Stimulated activated naive CD8-positive, alpha-beta T cell treated with anti-CD3 and anti-CD28 coated beads, Interleukin-15, Interleukin-2, amounts not matched to agents 100 ng/mL and 50 ng/mL, for 24 hours (primary cell): ENCODE measurements around the gene PRSS12.

ENCODE experiments used
- H3K27ac Mint-ChIP-seq: one replicate; pipeline ENCODE4 v1.8.0; 2021; ENCODE audit warnings: mild to moderate bottlenecking, mixed read lengths
- H3K27me3 Mint-ChIP-seq: one replicate; pipeline ENCODE4 v1.8.0; 2021; ENCODE audit warnings: mixed read lengths
- H3K36me3 Mint-ChIP-seq: one replicate; pipeline ENCODE4 v1.8.0; 2021; ENCODE audit warnings: low read depth, mixed read lengths
- H3K4me1 Mint-ChIP-seq: one replicate; pipeline ENCODE4 v1.8.0; 2021; ENCODE audit warnings: low read depth, mixed read lengths
- H3K4me3 Mint-ChIP-seq: one replicate; pipeline ENCODE4 v1.8.0; 2021; ENCODE audit warnings: mild to moderate bottlenecking, mixed read lengths
- H3K9me3 Mint-ChIP-seq: one replicate; pipeline ENCODE4 v1.8.0; 2021; ENCODE audit warnings: mixed read lengths

PRSS12 gene

DNA sequence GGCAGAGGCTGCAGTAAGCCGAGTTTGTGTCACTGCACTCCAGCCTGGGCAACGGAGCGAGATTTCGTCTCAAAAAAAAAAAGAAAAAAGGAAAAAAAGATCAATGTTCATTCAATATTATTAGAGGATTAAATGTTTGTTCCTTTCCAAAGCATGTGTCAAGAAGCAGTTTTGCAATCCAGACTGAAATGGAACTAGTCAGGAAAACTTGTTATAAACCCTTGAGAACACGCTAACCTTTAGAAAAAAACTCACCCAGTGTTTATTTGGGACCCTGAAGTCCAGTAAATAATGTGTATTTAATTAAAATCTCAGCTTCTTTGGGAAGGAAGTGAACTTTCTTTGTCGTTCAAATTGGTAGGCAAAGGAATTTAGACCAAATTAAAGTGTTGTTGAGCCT is 16.4 kb upstream of the PRSS12 start:
- Mint-ChIP-seq H3K27me3 (peaks cover 17% of the 10 kb centered on the region), H3K9me3 (no peaks in the 10 kb centered on the region)

GRCh38 chr4:118367872-118368271 is 15.1 kb upstream of the PRSS12 start:
- no peaks in the 10 kb centered on the region for H3K4me1 Mint-ChIP-seq
- H3K4me3 Mint-ChIP-seq: no peak overlapping the region
- no peak overlapping the region for H3K27ac Mint-ChIP-seq
- H3K9me3 Mint-ChIP-seq: no peaks in the 10 kb centered on the region
- H3K36me3 Mint-ChIP-seq: no peaks in the 10 kb centered on the region
- peaks cover 15% of the 10 kb centered on the region for H3K27me3 Mint-ChIP-seq

More for the DNA sequence above, 16.4 kb upstream of the PRSS12 start:
- Mint-ChIP-seq H3K27ac (no peak overlapping the region), H3K36me3 (no peaks in the 10 kb centered on the region), H3K4me1 (no peaks in the 10 kb centered on the region), H3K4me3 (no peak overlapping the region)

- Mint-ChIP-seq H3K9me3 (no peaks in the 10 kb centered on the region), H3K4me1 (no peaks in the 10 kb centered on the region), H3K36me3 (no peaks in the 10 kb centered on the region), H3K4me3 (no peak overlapping the region), H3K27me3 (peaks cover 15% of the 10 kb centered on the region), H3K27ac (no peak overlapping the region)
These were observed 14.6 kb upstream of the PRSS12 start for GRCh38 chr4:118367361-118367760.

DNA sequence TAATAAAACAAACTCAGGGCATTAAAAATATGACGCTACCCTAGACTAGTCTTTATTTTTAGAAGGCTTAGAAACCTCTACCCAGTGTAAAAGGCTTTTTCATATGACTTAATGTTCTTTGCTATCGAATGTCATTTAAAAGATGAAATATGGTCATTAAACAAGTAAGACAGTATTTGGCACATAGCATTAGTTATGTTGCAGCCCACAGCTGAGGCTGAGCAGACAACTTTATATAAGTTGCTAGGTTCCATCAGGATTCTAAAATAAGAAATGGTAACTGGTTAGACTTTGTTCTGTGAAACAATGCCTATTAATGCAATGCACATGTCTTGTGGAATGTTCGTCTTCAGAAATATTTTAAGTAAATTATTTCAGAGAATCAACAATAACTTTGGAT is 10.4 kb upstream of the PRSS12 start:
- no peaks in the 10 kb centered on the region for H3K9me3 Mint-ChIP-seq
- H3K4me1 Mint-ChIP-seq: no peaks in the 10 kb centered on the region
- H3K36me3 Mint-ChIP-seq: no peaks in the 10 kb centered on the region
- H3K27me3 Mint-ChIP-seq: peaks cover 25% of the 10 kb centered on the region
- no peak overlapping the region for H3K27ac Mint-ChIP-seq
- H3K4me3 Mint-ChIP-seq: no peak overlapping the region

DNA sequence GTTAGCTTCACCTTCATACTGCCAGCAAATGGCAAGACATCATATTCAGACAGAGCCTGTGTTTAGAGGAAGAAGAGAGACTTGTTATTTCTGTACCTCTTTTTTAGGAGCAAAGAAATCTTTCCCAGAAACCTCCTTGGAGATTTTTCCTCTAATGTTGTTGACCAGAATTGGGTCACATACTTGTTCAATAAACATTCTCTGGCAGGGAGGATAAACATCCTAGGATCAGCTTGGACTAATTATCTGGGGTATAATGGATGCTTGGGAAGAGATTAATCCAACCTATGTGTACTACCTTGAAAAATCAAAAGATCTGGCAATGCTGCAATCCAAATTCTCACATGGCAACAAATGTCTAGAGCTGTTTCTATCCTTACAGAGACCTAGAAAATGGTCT is 8.4 kb upstream of the PRSS12 start:
- Mint-ChIP-seq H3K4me1 (no peaks in the 10 kb centered on the region), H3K36me3 (no peaks in the 10 kb centered on the region), H3K27me3 (peaks cover 42% of the 10 kb centered on the region), H3K9me3 (no peaks in the 10 kb centered on the region), H3K27ac (no peak overlapping the region), H3K4me3 (no peak overlapping the region)

DNA sequence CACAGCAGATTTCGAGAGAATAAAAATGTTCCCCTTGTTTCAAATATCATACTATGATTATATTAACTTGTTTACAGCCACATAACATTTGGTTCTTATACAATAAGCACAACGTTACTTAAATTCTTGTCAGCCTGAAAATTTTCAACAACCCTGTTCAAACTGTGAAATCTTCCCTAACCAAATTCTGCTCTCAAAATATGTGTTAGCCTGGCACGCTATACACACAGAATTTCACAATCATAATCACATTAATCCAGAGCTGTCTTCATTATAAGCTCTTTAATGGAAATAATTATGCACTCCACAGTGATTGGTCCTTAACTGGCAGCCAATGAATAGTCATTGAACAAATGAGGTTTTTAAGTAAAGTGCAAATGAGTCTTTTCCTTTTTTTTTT is 7.3 kb upstream of the PRSS12 start:
- no peaks in the 10 kb centered on the region for H3K9me3 Mint-ChIP-seq
- no peaks in the 10 kb centered on the region for H3K36me3 Mint-ChIP-seq
- H3K27me3 Mint-ChIP-seq: peaks cover 53% of the 10 kb centered on the region
- H3K27ac Mint-ChIP-seq: no peak overlapping the region
- no peak overlapping the region for H3K4me3 Mint-ChIP-seq
- no peaks in the 10 kb centered on the region for H3K4me1 Mint-ChIP-seq

- Mint-ChIP-seq H3K27ac (no peak overlapping the region), H3K9me3 (no peaks in the 10 kb centered on the region), H3K4me1 (peaks cover 5% of the 10 kb centered on the region), H3K36me3 (no peaks in the 10 kb centered on the region), H3K27me3 (peaks cover 65% of the 10 kb centered on the region), H3K4me3 (no peak overlapping the region)
These were observed 4.8 kb upstream of the PRSS12 start for GRCh38 chr4:118357601-118358000.

DNA sequence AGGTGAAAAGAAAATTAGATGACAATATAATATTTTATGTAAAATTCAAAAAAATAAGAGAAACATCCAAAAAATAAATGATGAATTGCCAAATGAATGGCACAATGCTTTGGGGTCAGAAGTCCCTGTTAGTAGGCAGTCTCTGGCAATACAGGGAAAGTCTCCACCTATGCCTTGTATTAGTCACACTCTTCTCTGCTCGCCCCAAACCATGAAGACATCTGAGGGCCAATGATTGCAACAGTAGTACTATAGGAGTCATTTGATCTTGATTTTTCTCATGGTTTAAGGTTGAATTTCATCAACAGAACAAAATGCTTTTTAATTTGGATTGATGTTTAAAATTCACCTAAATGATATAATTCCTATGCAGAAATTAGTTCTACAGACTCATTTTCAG is 3.9 kb upstream of the PRSS12 start:
- H3K9me3 Mint-ChIP-seq: no peaks in the 10 kb centered on the region
- H3K4me1 Mint-ChIP-seq: peaks cover 9% of the 10 kb centered on the region
- H3K4me3 Mint-ChIP-seq: no peak overlapping the region
- H3K36me3 Mint-ChIP-seq: no peaks in the 10 kb centered on the region
- no peak overlapping the region for H3K27ac Mint-ChIP-seq
- H3K27me3 Mint-ChIP-seq: peaks cover 65% of the 10 kb centered on the region

DNA sequence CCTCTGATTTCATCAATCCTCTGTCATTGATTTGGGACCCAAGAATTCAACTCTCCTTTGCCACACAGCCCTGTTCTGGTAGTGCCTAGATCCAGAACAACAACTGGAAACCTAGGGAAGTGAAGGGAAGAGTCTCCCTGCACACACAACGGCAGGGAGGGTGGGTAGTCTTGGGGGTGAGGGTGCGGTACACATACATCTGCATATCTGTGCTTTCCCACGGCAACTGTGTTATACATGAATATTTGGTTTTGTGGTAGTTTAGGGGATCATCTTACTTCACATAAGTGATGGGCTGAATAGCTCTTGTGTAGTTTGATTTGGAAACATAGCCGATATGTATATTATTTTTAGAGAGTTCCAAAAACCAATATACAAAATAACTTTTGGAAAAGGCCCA is 3.3 kb upstream of the PRSS12 start:
- H3K36me3 Mint-ChIP-seq: no peaks in the 10 kb centered on the region
- H3K4me1 Mint-ChIP-seq: peaks cover 14% of the 10 kb centered on the region
- no peak overlapping the region for H3K27ac Mint-ChIP-seq
- no peak overlapping the region for H3K4me3 Mint-ChIP-seq
- H3K27me3 Mint-ChIP-seq: peaks cover 71% of the 10 kb centered on the region
- H3K9me3 Mint-ChIP-seq: no peaks in the 10 kb centered on the region

- Mint-ChIP-seq H3K9me3 (no peaks in the 10 kb centered on the region), H3K27me3 (peaks cover 82% of the 10 kb centered on the region), H3K27ac (no peak overlapping the region), H3K4me3 (no peak overlapping the region), H3K4me1 (peaks cover 14% of the 10 kb centered on the region), H3K36me3 (no peaks in the 10 kb centered on the region)
These were observed 2.1 kb upstream of the PRSS12 start for GRCh38 chr4:118354913-118355312.

DNA sequence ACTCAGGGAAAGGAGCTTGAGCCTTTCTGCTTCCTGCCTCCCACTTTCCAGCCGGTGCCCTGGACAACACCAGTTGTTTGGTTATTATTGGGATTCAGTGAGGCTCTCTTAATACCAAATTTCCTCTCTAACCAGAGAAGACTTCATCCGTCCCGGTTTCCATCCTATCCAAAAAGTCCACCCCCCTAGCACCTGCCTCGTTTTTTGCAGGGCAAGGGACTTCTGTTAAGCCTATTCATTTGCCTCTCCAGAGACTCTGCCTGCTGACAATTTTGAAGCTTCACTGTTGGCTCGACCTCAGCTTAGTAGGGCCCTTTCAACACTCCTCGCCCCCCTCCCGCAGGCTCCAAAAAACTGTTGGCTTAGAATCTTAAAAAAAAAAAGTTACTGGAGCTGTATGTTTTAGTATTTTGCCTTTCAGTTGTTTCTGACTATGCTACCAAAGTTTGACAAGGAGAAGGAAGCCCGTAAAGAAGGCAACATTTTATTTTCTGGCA is 779 bp upstream of the PRSS12 start:
- peak overlapping the region; percentile 68 for H3K4me3 Mint-ChIP-seq
- H3K4me1 Mint-ChIP-seq: peaks cover 14% of the 10 kb centered on the region
- H3K27me3 Mint-ChIP-seq: peaks cover 81% of the 10 kb centered on the region
- no peaks in the 10 kb centered on the region for H3K36me3 Mint-ChIP-seq
- H3K9me3 Mint-ChIP-seq: no peaks in the 10 kb centered on the region
- no peak overlapping the region for H3K27ac Mint-ChIP-seq

- Mint-ChIP-seq H3K27me3 (peaks cover 76% of the 10 kb centered on the region), H3K4me3 (peak overlapping the region; percentile 60), H3K36me3 (no peaks in the 10 kb centered on the region), H3K27ac (no peak overlapping the region), H3K9me3 (no peaks in the 10 kb centered on the region), H3K4me1 (peaks cover 14% of the 10 kb centered on the region)
These were observed 664 bp downstream of the PRSS12 start for GRCh38 chr4:118351851-118352827.

GRCh38 chr4:118350961-118351360 is 1.8 kb downstream of the PRSS12 start:
- peaks cover 71% of the 10 kb centered on the region for H3K27me3 Mint-ChIP-seq
- peaks cover 14% of the 10 kb centered on the region for H3K4me1 Mint-ChIP-seq
- H3K36me3 Mint-ChIP-seq: no peaks in the 10 kb centered on the region
- no peak overlapping the region for H3K4me3 Mint-ChIP-seq
- no peaks in the 10 kb centered on the region for H3K9me3 Mint-ChIP-seq
- H3K27ac Mint-ChIP-seq: no peak overlapping the region

DNA sequence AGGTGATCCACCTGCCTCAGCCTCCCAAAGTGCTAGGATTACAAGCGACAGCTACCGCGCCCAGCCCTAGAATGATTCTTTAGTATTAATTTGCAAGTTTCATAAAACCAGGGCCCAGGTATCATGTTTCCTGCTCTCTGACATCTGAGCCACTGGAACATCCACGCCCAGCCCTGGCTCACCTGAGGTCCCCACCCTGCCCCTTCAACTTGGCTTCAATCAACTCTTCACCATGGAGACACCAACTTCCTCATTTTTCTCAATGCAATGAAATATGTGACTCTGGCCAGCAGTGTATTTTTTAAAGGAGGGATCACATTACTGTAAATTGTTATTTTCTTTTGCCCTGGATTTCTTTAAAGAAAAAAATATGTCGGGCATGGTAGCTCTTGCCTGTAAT is 3.9 kb downstream of the PRSS12 start:
- peaks cover 14% of the 10 kb centered on the region for H3K4me1 Mint-ChIP-seq
- no peaks in the 10 kb centered on the region for H3K36me3 Mint-ChIP-seq
- no peak overlapping the region for H3K27ac Mint-ChIP-seq
- H3K27me3 Mint-ChIP-seq: peaks cover 64% of the 10 kb centered on the region
- no peaks in the 10 kb centered on the region for H3K9me3 Mint-ChIP-seq
- H3K4me3 Mint-ChIP-seq: no peak overlapping the region

- no peak overlapping the region for H3K4me3 Mint-ChIP-seq
- no peak overlapping the region for H3K27ac Mint-ChIP-seq
- no peaks in the 10 kb centered on the region for H3K36me3 Mint-ChIP-seq
- peaks cover 57% of the 10 kb centered on the region for H3K27me3 Mint-ChIP-seq
- no peaks in the 10 kb centered on the region for H3K9me3 Mint-ChIP-seq
- H3K4me1 Mint-ChIP-seq: peaks cover 2% of the 10 kb centered on the region
These were observed 6.3 kb downstream of the PRSS12 start for GRCh38 chr4:118346495-118346894.

DNA sequence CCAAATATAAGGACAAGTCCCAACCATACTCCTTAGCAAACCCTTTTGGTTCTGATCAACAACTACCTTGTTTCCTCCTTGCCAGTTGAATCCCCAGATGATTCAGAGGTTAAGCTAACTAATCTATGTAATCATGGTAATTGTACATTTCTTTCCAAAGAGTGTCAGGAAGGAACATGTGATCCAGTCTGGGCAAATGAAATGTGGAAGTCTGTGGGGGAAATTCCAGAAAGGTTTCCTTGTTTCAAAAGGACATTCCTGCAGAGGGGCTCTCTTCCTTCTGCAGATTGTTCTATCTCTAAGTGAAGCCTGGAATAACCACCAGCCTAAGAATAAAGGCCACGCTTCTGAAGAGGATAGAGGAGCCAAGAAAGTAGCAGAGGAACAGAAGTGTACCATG is 7.0 kb downstream of the PRSS12 start:
- no peaks in the 10 kb centered on the region for H3K9me3 Mint-ChIP-seq
- no peaks in the 10 kb centered on the region for H3K4me1 Mint-ChIP-seq
- H3K36me3 Mint-ChIP-seq: no peaks in the 10 kb centered on the region
- peaks cover 54% of the 10 kb centered on the region for H3K27me3 Mint-ChIP-seq
- H3K27ac Mint-ChIP-seq: no peak overlapping the region
- H3K4me3 Mint-ChIP-seq: no peak overlapping the region
